ENCODE data around the gene DCST2.
A peak's percentile ranks its signal among the peaks of the same experiment; 100 is the strongest.

DCST2 gene

GRCh38 chr1:155069551-155070157, 36.1 kb upstream of the DCST2 start:
- no peak for DNase-seq (ENCODE audit: low spot score)

- DNase-seq (ENCODE audit: low spot score): no peak
Observed at GRCh38 chr1:155068599-155068998, 35.0 kb upstream of the DCST2 start.

DNA sequence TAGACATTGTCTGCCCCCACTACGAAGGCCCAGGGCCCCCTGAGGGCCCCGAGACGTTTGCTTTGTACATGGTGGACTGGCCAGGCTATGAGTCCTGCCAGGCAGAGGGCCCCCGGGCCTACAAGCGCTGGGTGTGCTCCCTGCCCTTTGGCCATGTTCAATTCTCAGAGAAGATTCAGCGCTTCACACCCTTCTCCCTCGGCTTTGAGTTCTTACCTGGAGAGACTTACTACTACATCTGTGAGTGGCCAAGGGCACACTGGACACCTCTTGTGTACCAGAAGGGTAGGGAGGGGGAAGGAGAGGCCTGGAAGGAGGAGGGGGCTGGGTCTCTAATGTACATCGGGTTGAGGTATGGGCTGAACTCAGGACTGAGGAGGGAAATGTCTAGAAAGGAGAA, 33.2 kb upstream of the DCST2 start:
- DNase-seq (ENCODE audit: low spot score): no peak

DNA sequence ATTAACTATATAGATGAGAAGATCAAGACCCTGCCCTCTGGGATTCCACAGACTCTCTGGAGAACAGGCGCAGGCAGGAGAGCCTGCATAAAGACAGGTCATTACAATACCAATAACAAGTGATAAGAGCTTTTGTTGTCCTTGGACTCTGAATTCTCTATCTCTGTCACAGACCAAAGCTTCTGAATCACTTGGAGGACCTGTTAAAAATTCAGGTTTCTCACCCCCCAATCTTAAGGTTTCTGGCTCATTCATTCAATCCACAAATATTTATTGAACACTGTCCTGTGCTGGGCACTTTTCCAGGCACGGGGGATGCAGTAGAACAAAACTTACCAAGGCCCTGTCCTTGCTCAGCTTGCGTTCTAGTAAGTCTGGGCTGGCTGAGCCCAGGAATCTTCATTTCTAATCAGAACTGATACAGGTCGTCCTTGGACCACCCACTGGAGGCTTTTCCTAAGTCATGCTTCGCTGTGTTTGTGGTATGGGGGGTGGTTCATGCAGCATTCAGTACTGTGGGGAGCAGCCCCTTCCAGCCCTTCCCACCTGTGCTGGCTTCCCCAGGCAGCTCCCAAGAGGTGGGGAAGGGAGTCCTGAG, 31.4 kb upstream of the DCST2 start:
- no peak for DNase-seq (ENCODE audit: low spot score)

DNA sequence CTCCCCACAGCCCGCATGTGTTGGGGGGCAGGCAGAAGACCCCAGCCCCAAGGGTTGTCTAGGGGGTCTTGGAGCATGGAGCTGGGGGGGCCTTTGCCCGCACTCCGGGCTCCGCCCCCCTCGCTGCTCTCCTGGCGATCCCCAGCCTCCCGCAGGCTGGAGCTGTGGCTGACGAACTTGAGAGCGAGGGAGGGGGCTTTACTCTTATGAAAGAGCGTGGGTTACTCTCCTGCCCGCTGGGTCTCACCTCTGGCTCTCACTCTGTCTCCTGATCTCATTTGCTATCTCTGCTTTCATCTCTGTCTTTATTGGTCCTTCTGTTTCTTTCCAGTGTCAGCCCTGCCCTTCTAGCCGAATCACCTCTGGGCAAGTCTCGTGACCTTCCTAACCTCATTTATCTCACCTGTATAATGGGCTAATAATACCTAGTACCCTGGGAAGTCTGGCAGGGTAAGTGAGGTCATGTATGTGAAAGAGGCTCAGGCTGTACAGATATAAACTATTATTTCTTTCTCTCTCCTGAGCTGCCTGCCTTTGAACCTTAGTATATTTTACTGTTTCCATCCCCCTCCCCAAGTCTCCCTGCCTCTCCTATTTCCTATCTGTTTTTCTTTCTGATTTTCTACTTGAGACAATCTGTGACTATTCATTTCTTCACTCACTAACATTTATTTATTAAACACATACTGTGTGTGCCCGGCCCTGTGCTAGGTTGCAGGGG, 30.7 kb upstream of the DCST2 start:
- no peak for DNase-seq (ENCODE audit: low spot score)

DNA sequence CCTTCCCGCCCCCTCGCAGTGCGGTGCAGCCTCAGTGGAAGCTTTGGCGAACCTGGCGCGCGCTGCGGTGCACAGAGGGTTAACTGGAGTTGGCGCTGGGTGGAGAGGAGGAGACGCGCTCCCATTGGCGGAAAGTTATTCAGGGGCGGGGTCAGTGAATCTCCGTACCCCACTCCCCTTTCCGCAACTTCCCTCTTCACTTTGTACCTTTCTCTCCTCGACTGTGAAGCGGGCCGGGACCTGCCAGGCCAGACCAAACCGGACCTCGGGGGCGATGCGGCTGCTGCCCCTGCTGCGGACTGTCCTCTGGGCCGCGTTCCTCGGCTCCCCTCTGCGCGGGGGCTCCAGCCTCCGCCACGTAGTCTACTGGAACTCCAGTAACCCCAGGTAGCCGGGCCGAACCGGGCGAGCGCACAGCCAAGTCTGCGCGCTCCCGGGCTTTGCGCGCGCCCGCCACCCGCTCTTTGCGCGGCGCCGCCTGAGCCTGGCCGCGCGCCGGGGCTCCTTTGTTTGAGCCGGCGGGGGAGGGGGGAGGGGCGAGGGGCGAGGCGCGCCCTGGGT, 30.0 kb upstream of the DCST2 start, which contains the start of gene EFNA4:
Gene EFNA4 (plus strand): TSS at position 191 of the 561 bp plus-strand sequence. CDS start 84 bp downstream, at position 275.
- peak; percentile 89 for DNase-seq (ENCODE audit: low spot score)

DNA sequence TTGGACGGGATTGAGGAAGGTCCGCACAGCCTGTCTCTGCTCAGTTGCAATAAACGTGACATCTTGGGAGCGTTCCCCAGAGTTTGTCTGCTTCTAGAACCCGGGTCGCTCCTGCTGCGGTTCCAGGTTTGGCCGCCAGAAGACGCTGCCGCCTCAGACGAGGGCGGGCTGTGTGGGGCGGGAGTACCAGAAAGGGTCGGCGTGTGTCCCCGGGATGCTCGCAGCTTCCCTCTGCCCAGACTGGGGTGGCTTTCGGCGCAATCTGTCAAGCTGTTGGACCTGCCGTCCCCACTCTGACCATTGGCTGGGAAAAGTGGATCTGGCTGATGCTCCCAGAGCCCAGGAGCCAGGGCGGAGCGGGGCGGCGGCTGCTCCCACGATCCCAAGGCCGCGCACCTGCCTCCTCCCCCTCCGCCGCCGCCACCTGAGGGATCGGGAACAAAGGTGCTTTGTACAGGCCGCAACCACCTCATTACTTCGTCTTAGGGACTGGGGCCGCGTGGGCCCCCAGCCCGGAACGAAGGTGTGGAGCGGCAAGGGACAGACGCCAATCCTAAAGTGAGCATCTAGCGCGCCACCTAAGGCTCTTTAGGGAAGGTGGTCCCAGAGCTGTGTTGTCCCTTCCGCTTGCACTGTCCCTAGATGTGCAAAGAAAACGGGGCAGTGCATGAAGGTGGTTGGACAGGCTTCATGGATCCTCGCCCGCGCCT, 29.3 kb upstream of the DCST2 start:
- DNase-seq (ENCODE audit: low spot score): peak; percentile 85

GRCh38 chr1:155062151-155062686, 28.6 kb upstream of the DCST2 start:
- DNase-seq (ENCODE audit: low spot score): no peak

GRCh38 chr1:155061381-155062150, 28.0 kb upstream of the DCST2 start:
- DNase-seq (ENCODE audit: low spot score): peak; percentile 93

GRCh38 chr1:155060736-155061135, 27.2 kb upstream of the DCST2 start:
- DNase-seq (ENCODE audit: low spot score): no peak

DNA sequence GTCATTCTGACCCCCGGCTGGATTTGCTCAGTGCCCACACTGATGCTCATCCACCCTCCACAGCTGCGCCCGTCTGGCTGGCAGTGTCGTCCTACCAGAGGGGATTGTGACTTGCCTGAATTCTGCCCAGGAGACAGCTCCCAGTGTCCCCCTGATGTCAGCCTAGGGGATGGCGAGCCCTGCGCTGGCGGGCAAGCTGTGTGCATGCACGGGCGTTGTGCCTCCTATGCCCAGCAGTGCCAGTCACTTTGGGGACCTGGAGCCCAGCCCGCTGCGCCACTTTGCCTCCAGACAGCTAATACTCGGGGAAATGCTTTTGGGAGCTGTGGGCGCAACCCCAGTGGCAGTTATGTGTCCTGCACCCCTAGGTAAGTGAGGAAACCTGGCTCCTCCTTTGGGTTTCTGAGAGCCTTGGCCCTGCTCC, 24.2 kb upstream of the DCST2 start:
- DNase-seq (ENCODE audit: low spot score): no peak

- no peak for DNase-seq (ENCODE audit: low spot score)
Observed at GRCh38 chr1:155057104-155057503, 23.5 kb upstream of the DCST2 start.

GRCh38 chr1:155053531-155054105, 20.0 kb upstream of the DCST2 start:
- DNase-seq (ENCODE audit: low spot score): no peak

- DNase-seq (ENCODE audit: low spot score): no peak
Observed at GRCh38 chr1:155052439-155053395, 19.1 kb upstream of the DCST2 start.

DNA sequence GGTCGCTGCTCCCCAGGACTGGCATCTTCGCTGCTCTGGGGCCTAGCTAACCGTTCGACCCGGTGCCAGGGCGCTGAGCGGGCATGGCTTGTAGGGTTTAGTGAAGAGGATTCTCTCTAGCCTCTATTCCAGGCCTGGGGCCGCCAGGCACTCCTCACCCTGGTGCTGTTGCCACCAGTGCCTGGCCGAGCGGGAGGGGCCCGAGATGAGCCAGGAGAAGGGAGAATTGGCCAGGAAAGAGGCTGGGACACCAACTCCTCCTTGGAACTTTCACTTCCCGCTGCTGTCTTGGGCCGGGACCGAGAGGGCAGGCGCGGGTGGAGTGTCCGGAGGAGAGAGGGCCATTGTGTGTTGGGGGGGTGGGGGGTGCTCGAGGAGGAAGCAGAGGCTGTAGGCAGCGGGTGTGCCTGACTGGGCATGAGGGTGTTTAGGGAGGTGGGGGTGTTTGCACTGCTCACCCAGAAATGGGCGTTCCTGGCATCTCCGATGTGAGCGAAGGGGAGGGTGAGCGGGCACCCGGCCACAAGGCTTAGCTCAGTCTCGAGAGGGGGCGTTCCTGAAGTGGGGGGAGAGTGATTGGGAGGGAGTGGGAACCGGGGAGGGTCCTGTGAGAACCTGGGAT, 18.3 kb upstream of the DCST2 start:
- DNase-seq (ENCODE audit: low spot score): no peak

DNA sequence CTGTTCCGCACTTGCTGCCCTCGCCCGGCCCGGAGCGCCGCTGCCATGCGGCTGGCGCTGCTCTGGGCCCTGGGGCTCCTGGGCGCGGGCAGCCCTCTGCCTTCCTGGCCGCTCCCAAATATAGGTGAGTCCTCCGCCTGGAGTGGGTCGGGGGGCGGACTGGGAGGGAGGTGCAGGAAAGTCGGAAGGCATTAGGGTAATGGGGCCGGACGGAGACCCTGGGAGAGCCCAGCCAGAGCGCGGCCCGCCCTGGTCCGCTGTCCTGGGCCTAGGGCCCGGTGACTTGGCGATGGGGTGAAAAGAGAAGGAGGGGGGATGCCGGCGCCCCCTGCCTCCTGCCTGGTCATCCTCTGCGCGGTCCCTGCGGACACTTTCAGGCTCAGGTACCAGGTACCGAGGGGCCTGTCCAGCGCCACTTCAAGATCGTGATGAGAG, 17.8 kb upstream of the DCST2 start:
- no peak for DNase-seq (ENCODE audit: low spot score)

DNA sequence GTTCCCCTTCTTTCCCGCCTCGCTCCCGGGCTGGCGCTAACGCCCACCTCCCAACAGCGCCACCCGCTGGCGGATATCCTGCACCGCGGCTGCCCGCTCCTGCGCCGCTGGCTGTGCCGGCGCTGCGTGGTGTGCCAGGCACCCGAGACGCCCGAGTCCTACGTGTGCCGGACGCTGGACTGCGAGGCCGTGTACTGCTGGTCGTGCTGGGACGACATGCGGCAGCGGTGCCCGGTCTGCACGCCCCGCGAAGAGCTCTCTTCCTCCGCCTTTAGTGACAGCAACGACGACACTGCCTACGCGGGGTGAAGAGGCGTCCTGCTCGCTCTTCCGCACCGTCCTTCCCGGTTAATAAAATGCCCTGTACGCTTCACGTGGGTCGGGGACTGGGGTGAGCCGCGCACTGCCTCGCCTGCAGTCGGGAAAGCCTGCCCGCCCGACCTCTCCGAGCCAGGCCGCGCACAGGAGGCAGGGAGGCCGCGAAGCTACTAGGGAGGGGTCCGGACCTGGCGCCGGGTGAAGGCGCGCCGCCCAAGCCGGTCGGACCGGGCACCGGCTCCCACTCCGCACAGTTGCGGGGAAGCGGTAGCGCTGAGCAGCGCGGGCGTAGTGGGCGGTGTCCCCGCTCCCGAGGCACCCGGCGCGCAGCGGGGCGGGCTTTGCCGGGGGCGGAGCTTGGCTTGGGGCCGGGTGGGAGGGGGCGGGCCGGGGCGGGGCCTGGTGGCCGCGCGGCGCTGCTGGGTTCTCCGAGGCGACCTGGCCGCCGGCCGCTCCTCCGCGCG, 17.2 kb upstream of the DCST2 start, which contains the start of gene ADAM15:
Gene ADAM15 (plus strand): TSS at position 757 of the 782 bp plus-strand sequence. CDS start 71 bp downstream, outside the sequence.
- DNase-seq (ENCODE audit: low spot score): peak; percentile 91
